Measurements from ENCODE around the gene ARFRP1. TPM values are rescaled to one million over a fixed set of nuclear protein-coding genes. Genes with fewer than 3 reads are reported as not detected.

Gene ARFRP1
- total and polyA plus RNA-seq, 2 of the 13 experiments (the other 11 are each of a cell fraction or from before 2014, with no cell fraction given), result 32.0 to 51.1 TPM

DNA sequence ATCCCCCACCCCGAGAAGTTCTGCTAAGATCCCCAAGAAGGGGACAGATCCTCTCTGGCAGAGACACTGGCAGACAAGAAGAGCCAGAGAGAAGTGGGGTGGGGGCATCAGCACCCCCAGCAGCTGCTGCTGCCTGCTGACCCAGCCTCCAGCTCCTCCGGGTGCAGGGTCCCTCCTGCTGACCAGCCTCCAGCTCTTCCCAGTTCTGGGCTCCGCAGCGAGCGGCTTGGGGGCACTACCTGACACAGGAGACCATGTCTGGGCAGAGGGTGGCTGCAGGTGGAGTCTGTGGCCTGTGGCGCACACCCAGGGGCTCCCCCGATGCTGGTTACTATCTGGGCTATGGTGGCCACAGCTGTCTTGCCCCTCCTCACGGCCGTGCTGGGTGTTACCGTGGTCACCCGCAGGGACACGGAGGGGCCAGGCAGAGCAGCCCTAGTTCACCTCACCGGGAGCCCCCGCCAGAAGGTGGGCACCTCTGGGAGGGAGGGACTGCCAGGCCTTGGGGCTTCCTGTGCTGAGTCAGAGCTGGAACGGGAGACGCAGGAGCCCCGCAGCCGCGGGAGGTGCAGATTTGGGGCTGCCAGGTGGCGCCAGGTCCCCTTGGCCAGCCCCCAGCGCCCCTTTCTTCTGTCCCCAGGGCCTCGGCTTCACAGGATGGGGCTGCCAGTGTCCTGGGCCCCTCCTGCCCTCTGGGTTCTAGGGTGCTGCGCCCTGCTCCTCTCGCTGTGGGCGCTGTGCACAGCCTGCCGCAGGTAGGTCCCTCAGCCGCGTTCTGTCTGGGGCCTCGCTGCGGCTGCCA, 29.3 kb upstream of the ARFRP1 start (continued):
- TF ChIP-seq, protein P1, sequence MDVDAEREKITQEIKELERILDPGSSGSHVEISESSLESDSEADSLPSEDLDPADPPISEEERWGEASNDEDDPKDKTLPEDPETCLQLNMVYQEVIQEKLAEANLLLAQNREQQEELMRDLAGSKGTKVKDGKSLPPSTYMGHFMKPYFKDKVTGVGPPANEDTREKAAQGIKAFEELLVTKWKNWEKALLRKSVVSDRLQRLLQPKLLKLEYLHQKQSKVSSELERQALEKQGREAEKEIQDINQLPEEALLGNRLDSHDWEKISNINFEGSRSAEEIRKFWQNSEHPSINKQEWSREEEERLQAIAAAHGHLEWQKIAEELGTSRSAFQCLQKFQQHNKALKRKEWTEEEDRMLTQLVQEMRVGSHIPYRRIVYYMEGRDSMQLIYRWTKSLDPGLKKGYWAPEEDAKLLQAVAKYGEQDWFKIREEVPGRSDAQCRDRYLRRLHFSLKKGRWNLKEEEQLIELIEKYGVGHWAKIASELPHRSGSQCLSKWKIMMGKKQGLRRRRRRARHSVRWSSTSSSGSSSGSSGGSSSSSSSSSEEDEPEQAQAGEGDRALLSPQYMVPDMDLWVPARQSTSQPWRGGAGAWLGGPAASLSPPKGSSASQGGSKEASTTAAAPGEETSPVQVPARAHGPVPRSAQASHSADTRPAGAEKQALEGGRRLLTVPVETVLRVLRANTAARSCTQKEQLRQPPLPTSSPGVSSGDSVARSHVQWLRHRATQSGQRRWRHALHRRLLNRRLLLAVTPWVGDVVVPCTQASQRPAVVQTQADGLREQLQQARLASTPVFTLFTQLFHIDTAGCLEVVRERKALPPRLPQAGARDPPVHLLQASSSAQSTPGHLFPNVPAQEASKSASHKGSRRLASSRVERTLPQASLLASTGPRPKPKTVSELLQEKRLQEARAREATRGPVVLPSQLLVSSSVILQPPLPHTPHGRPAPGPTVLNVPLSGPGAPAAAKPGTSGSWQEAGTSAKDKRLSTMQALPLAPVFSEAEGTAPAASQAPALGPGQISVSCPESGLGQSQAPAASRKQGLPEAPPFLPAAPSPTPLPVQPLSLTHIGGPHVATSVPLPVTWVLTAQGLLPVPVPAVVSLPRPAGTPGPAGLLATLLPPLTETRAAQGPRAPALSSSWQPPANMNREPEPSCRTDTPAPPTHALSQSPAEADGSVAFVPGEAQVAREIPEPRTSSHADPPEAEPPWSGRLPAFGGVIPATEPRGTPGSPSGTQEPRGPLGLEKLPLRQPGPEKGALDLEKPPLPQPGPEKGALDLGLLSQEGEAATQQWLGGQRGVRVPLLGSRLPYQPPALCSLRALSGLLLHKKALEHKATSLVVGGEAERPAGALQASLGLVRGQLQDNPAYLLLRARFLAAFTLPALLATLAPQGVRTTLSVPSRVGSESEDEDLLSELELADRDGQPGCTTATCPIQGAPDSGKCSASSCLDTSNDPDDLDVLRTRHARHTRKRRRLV (CRISPR knock-in tag; IDR thresholded peaks at IDR 0.05), result no peak; the same call in 1 of the 2 replicates
- TF ChIP-seq ZKSCAN8 (CRISPR knock-in tag; IDR thresholded peaks at IDR 0.05; ENCODE audit: borderline replicate concordance), result 0 out of 2 replicates have a peak, but pooled peaks have one; percentile 7
- TF ChIP-seq ZNF317 (CRISPR knock-in tag; IDR thresholded peaks at IDR 0.05), result no peak
- TF ChIP-seq, protein P2, sequence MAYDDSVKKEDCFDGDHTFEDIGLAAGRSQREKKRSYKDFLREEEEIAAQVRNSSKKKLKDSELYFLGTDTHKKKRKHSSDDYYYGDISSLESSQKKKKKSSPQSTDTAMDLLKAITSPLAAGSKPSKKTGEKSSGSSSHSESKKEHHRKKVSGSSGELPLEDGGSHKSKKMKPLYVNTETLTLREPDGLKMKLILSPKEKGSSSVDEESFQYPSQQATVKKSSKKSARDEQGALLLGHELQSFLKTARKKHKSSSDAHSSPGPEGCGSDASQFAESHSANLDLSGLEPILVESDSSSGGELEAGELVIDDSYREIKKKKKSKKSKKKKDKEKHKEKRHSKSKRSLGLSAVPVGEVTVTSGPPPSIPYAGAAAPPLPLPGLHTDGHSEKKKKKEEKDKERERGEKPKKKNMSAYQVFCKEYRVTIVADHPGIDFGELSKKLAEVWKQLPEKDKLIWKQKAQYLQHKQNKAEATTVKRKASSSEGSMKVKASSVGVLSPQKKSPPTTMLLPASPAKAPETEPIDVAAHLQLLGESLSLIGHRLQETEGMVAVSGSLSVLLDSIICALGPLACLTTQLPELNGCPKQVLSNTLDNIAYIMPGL (CRISPR knock-in tag; IDR thresholded peaks at IDR 0.05; ENCODE audit: borderline replicate concordance in 1 of 2, low read depth in 1 of 2), result no peak; a peak in 1 of 4 replicates
- TF ChIP-seq ZFAT (CRISPR knock-in tag; conservative IDR thresholded peaks at IDR 0.05), result no peak
- no peak for TF ChIP-seq BRCA1 (CRISPR knock-in tag; IDR thresholded peaks at IDR 0.05)
- 0 out of 2 replicates have a peak, but pooled peaks have one; percentile 75 for TF ChIP-seq ZNF552 (CRISPR knock-in tag; IDR thresholded peaks at IDR 0.05; ENCODE audit: borderline replicate concordance)
- TF ChIP-seq TBL1XR1 (IDR thresholded peaks at IDR 0.05; ENCODE audit: borderline replicate concordance, low read length, partially characterized antibody), result no peak
- TF ChIP-seq MED8 (CRISPR knock-in tag; IDR thresholded peaks at IDR 0.05; ENCODE audit: insufficient replicate concordance), result no peak
- TF ChIP-seq, protein P3, sequence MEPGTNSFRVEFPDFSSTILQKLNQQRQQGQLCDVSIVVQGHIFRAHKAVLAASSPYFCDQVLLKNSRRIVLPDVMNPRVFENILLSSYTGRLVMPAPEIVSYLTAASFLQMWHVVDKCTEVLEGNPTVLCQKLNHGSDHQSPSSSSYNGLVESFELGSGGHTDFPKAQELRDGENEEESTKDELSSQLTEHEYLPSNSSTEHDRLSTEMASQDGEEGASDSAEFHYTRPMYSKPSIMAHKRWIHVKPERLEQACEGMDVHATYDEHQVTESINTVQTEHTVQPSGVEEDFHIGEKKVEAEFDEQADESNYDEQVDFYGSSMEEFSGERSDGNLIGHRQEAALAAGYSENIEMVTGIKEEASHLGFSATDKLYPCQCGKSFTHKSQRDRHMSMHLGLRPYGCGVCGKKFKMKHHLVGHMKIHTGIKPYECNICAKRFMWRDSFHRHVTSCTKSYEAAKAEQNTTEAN (CRISPR knock-in tag; conservative IDR thresholded peaks at IDR 0.05), result 0 out of 2 replicates have a peak, but pooled peaks have one; percentile 21
- no peak for TF ChIP-seq NFIB (CRISPR knock-in tag; IDR thresholded peaks at IDR 0.05; ENCODE audit: borderline replicate concordance)
- no peak; the same call in 1 of the 2 replicates for TF ChIP-seq ZNF10 (CRISPR knock-in tag; IDR thresholded peaks at IDR 0.05; ENCODE audit: borderline replicate concordance, low read depth)
- TF ChIP-seq, protein P4, sequence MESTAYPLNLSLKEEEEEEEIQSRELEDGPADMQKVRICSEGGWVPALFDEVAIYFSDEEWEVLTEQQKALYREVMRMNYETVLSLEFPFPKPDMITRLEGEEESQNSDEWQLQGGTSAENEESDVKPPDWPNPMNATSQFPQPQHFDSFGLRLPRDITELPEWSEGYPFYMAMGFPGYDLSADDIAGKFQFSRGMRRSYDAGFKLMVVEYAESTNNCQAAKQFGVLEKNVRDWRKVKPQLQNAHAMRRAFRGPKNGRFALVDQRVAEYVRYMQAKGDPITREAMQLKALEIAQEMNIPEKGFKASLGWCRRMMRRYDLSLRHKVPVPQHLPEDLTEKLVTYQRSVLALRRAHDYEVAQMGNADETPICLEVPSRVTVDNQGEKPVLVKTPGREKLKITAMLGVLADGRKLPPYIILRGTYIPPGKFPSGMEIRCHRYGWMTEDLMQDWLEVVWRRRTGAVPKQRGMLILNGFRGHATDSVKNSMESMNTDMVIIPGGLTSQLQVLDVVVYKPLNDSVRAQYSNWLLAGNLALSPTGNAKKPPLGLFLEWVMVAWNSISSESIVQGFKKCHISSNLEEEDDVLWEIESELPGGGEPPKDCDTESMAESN (CRISPR knock-in tag; conservative IDR thresholded peaks at IDR 0.05), result no peak
- TF ChIP-seq ZNF431 (CRISPR knock-in tag; IDR thresholded peaks at IDR 0.05; ENCODE audit: borderline replicate concordance, low read depth), result no peak
- no peak for TF ChIP-seq KDM4B (CRISPR knock-in tag; IDR thresholded peaks at IDR 0.05)
- TF ChIP-seq ARNT2 (CRISPR knock-in tag; IDR thresholded peaks at IDR 0.05; ENCODE audit: low read depth), result peak; percentile 72; the same call in 1 of the 2 replicates
